Suprapubic skin (tissue), 4 donors: ENCODE data around the gene GLS2.

Experiments used
- CTCF ChIP-seq, 2 donors: fragments of 200-600 bp in 1 of 2; fragments of 450-650 bp in 1 of 2; sonication (generic) in 1 of 2; IDR thresholded peaks; one replicate each; pipeline ENCODE4 v1.5.1; 2016 to 2019; ENCODE audit warnings: antibody characterized with exemption in 2 of 2, mild to moderate bottlenecking in 1 of 2, moderate library complexity in 1 of 2
- EP300 ChIP-seq: sonication (generic); formaldehyde crosslinking; IDR thresholded peaks from one replicate; pipeline ENCODE4 v1.6.1; 2017; ENCODE audit warnings: antibody characterized with exemption
- POLR2A ChIP-seq, 2 donors: fragments of 450-650 bp; IDR thresholded peaks; one replicate each; pipeline ENCODE4 v1.6.1; 2017; ENCODE audit warnings: antibody characterized with exemption in 2 of 2, mild to moderate bottlenecking in 2 of 2, moderate library complexity in 2 of 2
- POLR2AphosphoS5 ChIP-seq, 3 donors: sonication (generic); formaldehyde crosslinking; IDR thresholded peaks; one replicate each; pipeline ENCODE4 v1.6.1; 2017; ENCODE audit warnings: antibody characterized with exemption in 3 of 3

- no peak for TF ChIP-seq CTCF (IDR thresholded peaks at IDR 0.05)
- TF ChIP-seq POLR2A (IDR thresholded peaks at IDR 0.05), result no peak
- TF ChIP-seq POLR2AphosphoS5 (IDR thresholded peaks at IDR 0.05), result no peak
- no peak for TF ChIP-seq EP300
Measured at GRCh38 chr12:56461235-56462159, 26.5 kb downstream of the GLS2 start.
